CD4-positive, alpha-beta T cell (primary cell): Measurements from ENCODE around the gene TMEM43. TPM values are rescaled to one million over a fixed set of nuclear protein-coding genes. Genes with fewer than 3 reads are reported as not detected.
A peak's percentile ranks its signal among the peaks of the same experiment; 100 is the strongest.

ENCODE experiments used
- ATAC-seq: fragments of 200-7000 bp; cut with Tn5 transposase; one replicate; pipeline ENCODE4 v1.10.0; 2022; ENCODE audit warnings: mild to moderate bottlenecking; ENCODE audit not compliant: poor library complexity
- CTCF ChIA-PET: fragments of 350-600 bp; sonication (Branson Sonifier 250); formaldehyde crosslinking; loops from one replicate; lab custom pipeline; 2021; ENCODE audit warnings: antibody characterized with exemption, inconsistent platforms; lab: Charles Lee
- POLR2A ChIA-PET: fragments of 350-600 bp; sonication (Branson Sonifier 250); formaldehyde crosslinking; loops from one replicate; lab custom pipeline; 2021; ENCODE audit warnings: antibody characterized with exemption, inconsistent platforms; lab: Charles Lee
- DNase-seq, 14 experiments: peaks; one replicate each; pipeline ENCODE4 v3.0.0-alpha.2; 2013 to 2020; ENCODE audit warnings: mixed read lengths in 2 of 14
- H3K27ac ChIP-seq, 2 donors: one replicate each; pipeline versions ENCODE4 v1.5.1 to v1.7.0; 2013; ENCODE audit warnings: low read length in 2 of 2, low read depth in 1 of 2, mild to moderate bottlenecking in 1 of 2
- H3K27me3 ChIP-seq, 2 experiments: 1 replicate in 1 of 2; 2 replicates in 1 of 2; pipeline versions ENCODE4 v1.6.1 to v1.7.0; 2013; ENCODE audit warnings: low read length in 2 of 2, control low read depth in 1 of 2, mild to moderate bottlenecking in 1 of 2, moderate library complexity in 1 of 2; ENCODE audit not compliant: insufficient read depth in 2 of 2, control insufficient read depth in 1 of 2
- H3K36me3 ChIP-seq: one replicate; pipeline ENCODE4 v1.6.1; 2013; ENCODE audit warnings: low read length, control low read depth; ENCODE audit not compliant: insufficient read depth
- H3K4me1 ChIP-seq: one replicate; pipeline ENCODE4 v1.6.1; 2013; ENCODE audit warnings: low read length, control low read depth; ENCODE audit not compliant: insufficient read depth
- H3K4me3 ChIP-seq: one replicate; pipeline ENCODE4 v1.5.1; 2013; ENCODE audit warnings: mild to moderate bottlenecking, low read length, moderate library complexity
- H3K9me3 ChIP-seq, 2 experiments: 1 replicate in 1 of 2; 2 replicates in 1 of 2; pipeline versions ENCODE4 v1.6.1 to v1.7.0; 2013; ENCODE audit warnings: low read length in 2 of 2, mild to moderate bottlenecking in 2 of 2, control low read depth in 1 of 2, moderate library complexity in 1 of 2; ENCODE audit not compliant: control insufficient read depth in 1 of 2, insufficient read depth in 1 of 2
- H3K27ac Mint-ChIP-seq: one replicate; pipeline ENCODE4 v1.8.0; 2020; ENCODE audit warnings: mixed read lengths
- H3K27me3 Mint-ChIP-seq: one replicate; pipeline ENCODE4 v1.8.0; 2021; ENCODE audit warnings: mixed read lengths
- H3K36me3 Mint-ChIP-seq: one replicate; pipeline ENCODE4 v1.8.0; 2021; ENCODE audit warnings: low read depth, mixed read lengths
- H3K4me1 Mint-ChIP-seq: one replicate; pipeline ENCODE4 v1.8.0; 2021; ENCODE audit warnings: low read depth, mixed read lengths
- H3K4me3 Mint-ChIP-seq: one replicate; pipeline ENCODE4 v1.8.0; 2020; ENCODE audit warnings: mild to moderate bottlenecking, mixed read lengths
- H3K9me3 Mint-ChIP-seq: one replicate; pipeline ENCODE4 v1.8.0; 2020; ENCODE audit warnings: mixed read lengths
- CTCF ChIP-seq: fragments of 200-600 bp; IDR thresholded peaks from one replicate; pipeline ENCODE4 v1.8.0; 2022; ENCODE audit warnings: antibody characterized with exemption, mild to moderate bottlenecking
- intact Hi-C, 2 experiments: fragments of 100-400 bp; cut with DNase I in 1 of 2; cut with micrococcal nuclease in 1 of 2; formaldehyde crosslinking; loops; one replicate each; pipeline versions ENCODE4 v1.15.1 to v1.9.0; 2023 to 2025; cut with DNase I, micrococcal nuclease
- total RNA-seq, 174 experiments: library from RNA in 2 of 174; stranded (reverse) in 2 of 174; gene quantifications; one replicate each; pipeline ENCODE4 v1.2.3 and lab custom pipeline; 2021 to 2026

TMEM43 gene
- total RNA-seq, 2 experiments from 2014 or later: 24.8 to 27.6 TPM

- Mint-ChIP-seq H3K36me3 (peaks cover 78% of the 10 kb centered on the region), H3K4me3 (no peak overlapping the region), H3K27ac (peak overlapping the region; percentile 96), H3K9me3 (no peaks in the 10 kb centered on the region), H3K4me1 (peaks cover 34% of the 10 kb centered on the region), H3K27me3 (no peaks in the 10 kb centered on the region)
- intact Hi-C loops: loop anchor here in 1 of 2 experiments (5.0 to 10.0 kb wide), 2 partner anchors 280 to 947 kb away; partner anchors contain the start of gene RBSN
- ChIA-PET CTCF (interaction anchor here (5.9 kb wide), 1 partner anchor 23 kb away, joined by 44 read pairs; the partner anchor contains the start of genes CHCHD4 and TMEM43), POLR2A (interaction anchor here (8.7 kb wide), 1 partner anchor 31 kb away, joined by 106 read pairs; the partner anchor contains the start of genes LSM3 and XPC)
- Histone ChIP-seq H3K27me3 (no peaks in the 10 kb centered on the region), H3K4me3 (no peak overlapping the region), H3K9me3 (no peaks in the 10 kb centered on the region), H3K36me3 (peaks cover 65% of the 10 kb centered on the region), H3K27ac (no peak overlapping the region), H3K4me1 (peaks cover 40% of the 10 kb centered on the region)
- no peak for ATAC-seq
- DNase-seq: no peak
- no peak for TF ChIP-seq CTCF
Observed at GRCh38 chr3:14147617-14148016, 22.8 kb downstream of the TMEM43 start.

- H3K36me3 Mint-ChIP-seq: peaks cover 80% of the 10 kb centered on the region
- no peak for TF ChIP-seq CTCF
- intact Hi-C loops: loop anchor here in 1 of 2 experiments (5.0 to 10.0 kb wide), 2 partner anchors 279 to 946 kb away; partner anchors contain the start of gene RBSN
- H3K4me1 ChIP-seq: peaks cover 36% of the 10 kb centered on the region
- no peak overlapping the region for H3K4me3 Mint-ChIP-seq
- POLR2A ChIA-PET: no interaction called here
- no peaks in the 10 kb centered on the region for H3K9me3 ChIP-seq
- CTCF ChIA-PET: no interaction called here
- peak overlapping the region; percentile 96 for H3K27ac Mint-ChIP-seq
- DNase-seq (peak in 1 of 14 experiments; percentile 28), ATAC-seq (no peak)
- H3K27ac ChIP-seq: no peak overlapping the region
- H3K27me3 Mint-ChIP-seq: no peaks in the 10 kb centered on the region
- peaks cover 72% of the 10 kb centered on the region for H3K36me3 ChIP-seq
- H3K4me1 Mint-ChIP-seq: peaks cover 27% of the 10 kb centered on the region
- no peaks in the 10 kb centered on the region for H3K27me3 ChIP-seq
- no peak overlapping the region for H3K4me3 ChIP-seq
- no peaks in the 10 kb centered on the region for H3K9me3 Mint-ChIP-seq
Observed at GRCh38 chr3:14148041-14148985, 23.5 kb downstream of the TMEM43 start.

- Histone ChIP-seq H3K27me3 (no peaks in the 10 kb centered on the region), H3K27ac (no peak overlapping the region), H3K9me3 (no peaks in the 10 kb centered on the region), H3K4me1 (peaks cover 20% of the 10 kb centered on the region), H3K36me3 (peaks cover 89% of the 10 kb centered on the region), H3K4me3 (no peak overlapping the region)
- ChIA-PET POLR2A (interaction anchor here (1.7 kb wide), 1 partner anchor 29 kb away, joined by 6 read pairs; the partner anchor contains the start of genes LSM3 and XPC), CTCF (no interaction called here)
- H3K4me1 Mint-ChIP-seq: peaks cover 12% of the 10 kb centered on the region
- H3K4me3 Mint-ChIP-seq: no peak overlapping the region
- H3K27me3 Mint-ChIP-seq: no peaks in the 10 kb centered on the region
- no peak for TF ChIP-seq CTCF
- no peak for ATAC-seq
- H3K9me3 Mint-ChIP-seq: no peaks in the 10 kb centered on the region
- peak overlapping the region; percentile 68 for H3K27ac Mint-ChIP-seq
- peaks cover 85% of the 10 kb centered on the region for H3K36me3 Mint-ChIP-seq
- no peak for DNase-seq
- intact Hi-C loops: no loop called here
Observed at GRCh38 chr3:14150078-14150477, 25.2 kb downstream of the TMEM43 start.
